HG03439 (cell line): Measurements from ENCODE around the gene PPFIBP1.
"Not testable (repeated sequence)": the region's sequence is repeated elsewhere in the genome, so short reads cannot be mapped to it uniquely, and the experiment has no call there.

ENCODE experiments used
- ATAC-seq: cut with Tn5 transposase; IDR thresholded peaks from one replicate; pipeline ENCODE4 v1.9.1; 2021; ENCODE audit warnings: mild to moderate bottlenecking, moderate library complexity; ENCODE audit not compliant: unreplicated experiment

Gene PPFIBP1

DNA sequence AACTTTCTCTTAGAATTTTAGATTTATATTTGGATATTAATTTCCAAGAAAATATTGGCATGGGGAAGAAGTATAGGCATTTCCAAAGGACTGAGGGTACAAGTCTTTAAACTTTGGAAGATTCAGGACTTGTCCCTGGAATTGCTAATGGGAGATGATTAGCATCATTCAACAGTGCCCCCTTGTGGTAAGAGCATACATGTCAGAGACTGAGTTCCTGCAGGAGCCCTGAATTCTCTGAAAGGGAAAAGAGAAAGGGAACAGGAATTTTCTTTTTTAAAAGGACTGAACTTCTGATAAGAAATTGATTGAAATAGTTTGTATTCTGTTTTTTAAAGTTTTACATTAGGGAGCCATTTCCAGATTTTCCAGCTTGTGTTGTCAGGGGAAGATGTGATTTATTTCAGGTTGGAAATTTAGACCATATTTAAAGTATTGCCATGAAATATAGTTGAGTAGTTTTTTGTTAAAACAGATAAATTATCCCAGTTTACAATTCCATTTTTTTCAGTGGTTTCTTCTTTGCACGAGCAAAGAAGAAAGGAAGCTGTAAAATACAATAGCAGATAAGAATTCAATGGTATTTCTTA lies 128.3 kb downstream of the PPFIBP1 start:
- no peak for ATAC-seq

DNA sequence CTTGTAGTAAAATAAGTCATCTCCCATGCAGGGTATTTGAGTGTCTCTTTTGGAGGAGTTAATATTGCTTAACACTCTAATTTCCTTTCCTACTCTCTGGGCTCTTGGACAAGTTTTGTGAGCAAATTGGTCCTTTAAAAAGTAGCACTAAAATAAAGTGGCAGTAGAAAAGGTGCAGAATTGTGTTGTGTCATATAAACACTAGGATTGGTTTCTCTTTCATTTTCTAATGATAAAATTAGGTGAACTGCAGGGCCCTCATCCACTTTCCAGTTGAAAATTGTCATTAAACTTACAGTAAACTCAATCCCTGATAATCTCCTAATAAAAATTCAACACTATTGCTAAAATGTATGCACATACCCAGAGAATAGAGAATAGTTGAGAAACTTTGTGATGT lies 129.7 kb downstream of the PPFIBP1 start:
- no peak for ATAC-seq

DNA sequence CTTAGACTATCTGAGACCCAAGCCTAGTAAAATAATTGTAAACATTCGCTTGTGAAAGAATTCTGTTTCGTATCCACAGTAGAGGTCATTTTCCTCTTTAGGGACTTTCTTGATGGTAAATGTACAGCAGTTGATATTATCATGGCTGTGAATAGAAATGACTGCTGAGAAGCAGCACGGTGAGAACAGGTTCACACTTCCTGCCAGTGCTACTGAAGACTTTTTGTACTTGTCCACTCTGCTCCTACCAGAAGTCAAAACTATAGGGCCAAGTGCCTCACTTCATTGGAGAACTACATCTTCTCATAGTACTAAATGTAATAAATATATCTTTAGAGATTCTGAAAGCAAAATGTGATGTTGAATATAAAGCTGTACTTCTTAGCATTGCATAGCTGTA lies 131.5 kb downstream of the PPFIBP1 start:
- ATAC-seq = not testable (repeated sequence)

DNA sequence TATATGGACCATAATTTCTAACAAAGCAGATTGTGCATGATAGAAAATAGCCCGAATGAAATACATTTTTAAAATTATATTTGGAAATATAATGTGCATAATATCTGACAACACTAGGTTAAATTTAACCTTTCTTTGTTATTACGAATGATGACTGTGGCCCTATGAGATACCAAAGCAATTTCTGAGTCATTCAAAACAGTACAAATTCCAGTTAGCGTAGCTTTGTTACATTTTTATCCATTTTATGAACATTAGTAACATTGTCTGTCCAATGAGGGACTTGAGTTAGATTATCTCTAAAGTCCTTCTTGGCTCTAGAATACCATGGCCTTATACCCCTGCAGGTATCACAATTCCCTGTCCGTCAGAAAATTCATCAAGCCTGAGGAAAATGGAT lies 133.3 kb downstream of the PPFIBP1 start:
- no peak for ATAC-seq

DNA sequence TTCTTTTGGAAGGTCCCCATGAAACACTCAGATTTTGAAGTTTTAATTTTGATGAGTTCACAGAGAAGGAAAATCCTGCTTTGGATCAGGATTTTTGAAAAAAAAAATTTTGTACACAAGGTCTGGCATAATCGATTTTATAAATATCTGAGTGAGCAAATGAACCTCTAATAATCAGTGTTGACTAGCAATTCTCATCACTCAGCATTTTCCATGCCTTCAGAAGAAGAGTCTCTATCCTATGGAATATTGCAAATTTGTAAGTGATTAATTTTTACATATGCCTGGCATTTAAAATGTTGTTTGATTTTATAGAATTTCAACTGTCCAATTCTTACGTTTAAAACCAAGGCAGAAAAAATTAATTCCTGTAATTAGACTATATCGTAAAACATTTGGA lies 141.7 kb downstream of the PPFIBP1 start:
- ATAC-seq = no peak

DNA sequence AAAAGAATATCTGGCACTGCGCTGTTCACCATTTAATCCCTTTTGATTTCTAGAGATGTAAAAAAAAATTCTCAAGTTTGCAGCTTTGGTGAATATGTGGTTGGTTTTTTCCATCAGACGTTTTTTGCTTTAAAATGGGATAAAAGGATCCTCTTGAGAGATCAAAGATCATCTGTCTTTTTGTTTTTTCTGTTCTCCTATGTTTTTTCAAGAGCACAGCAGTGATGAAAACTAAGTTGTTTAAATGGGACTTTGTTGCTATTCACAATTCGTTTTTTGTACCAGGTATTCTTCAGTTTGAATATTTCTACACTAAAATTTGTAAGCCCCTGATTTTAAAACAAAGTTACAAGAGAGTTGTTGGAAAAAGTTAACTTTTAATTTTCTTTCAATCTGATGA lies 142.5 kb downstream of the PPFIBP1 start:
- ATAC-seq = no peak

DNA sequence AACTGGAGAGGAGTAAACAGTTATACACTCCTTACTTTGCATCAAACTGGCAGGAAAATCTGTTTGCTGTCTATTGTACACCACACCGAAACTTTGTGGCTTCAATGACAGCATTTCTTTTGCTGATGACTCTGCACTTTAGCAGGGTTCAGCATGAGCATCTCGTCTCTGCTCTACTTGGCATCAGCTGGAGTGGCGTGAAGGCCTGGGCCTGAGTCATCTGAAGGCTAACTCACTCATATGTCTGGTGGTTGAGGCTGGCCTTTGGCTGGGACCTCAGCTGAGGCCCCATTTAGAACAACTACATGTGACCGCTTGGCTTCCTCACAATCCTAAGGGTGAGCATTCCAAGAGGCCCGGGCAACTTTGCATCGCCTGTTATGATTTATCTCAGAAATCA lies 143.5 kb downstream of the PPFIBP1 start:
- no peak for ATAC-seq

DNA sequence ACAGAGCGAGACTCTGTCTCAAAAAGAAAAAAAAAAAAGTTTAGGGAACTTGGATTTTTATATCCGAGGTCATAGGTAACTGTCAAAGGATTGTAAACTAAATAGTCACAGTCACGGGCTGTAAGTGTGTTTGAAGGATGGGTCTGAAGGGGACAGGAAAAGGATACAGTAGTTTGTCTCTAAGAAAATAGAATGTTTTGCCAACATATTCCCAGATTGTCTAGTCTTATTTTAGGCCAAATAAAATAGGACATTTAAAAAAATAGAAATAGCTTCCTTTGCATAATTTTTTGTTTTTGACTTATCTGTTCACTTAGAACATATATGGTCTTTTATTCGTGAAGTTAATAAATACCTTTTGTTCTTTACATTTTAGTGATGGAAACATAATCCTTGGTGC lies 148.0 kb downstream of the PPFIBP1 start:
- ATAC-seq = no peak

DNA sequence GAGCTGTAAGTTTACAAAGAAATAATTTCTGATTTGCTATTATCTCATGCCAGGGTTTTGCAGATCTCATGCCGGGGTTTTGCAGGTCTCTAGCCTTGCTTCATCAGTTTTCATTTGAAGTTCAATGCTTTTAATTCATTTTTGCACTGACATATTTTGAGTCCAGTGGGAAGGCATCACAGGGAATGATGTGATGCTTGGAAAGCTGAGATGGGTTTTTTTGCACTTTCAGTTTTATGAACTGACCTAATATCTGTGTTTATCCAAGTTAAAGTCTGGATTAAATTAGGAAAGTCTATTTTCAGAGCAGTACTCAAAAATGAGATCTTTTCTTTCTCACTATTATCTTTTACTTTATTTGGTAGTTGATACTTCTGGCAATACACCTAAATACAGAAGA lies 148.6 kb downstream of the PPFIBP1 start:
- no peak for ATAC-seq

DNA sequence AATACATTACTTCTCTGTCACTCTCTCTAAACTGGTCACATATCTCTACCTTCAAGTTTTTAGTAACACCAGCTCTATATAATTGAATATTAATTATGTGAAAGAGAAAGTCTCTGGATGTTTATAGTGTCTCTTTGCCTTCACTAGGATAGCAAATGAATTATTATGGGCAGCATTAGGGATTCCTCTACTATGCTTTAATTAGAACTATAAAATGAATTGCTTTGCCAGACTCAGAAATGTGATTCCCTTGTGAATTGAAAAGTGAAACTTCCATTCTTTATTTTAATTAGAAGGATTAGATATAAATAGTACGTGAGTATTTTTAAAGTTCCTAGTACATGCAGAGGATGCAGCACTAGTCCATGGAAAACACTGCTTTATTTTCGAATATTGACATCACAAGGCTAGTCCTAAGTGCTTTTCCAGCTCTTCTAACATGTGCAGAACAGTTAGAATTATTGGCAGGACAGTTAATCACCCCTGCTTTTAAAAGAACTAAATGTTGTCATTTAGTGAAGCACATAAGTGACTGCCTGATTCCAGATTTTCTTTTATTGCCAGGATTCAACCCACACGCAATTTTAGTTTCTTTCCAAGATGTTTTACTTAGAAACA lies 149.2 kb downstream of the PPFIBP1 start:
- ATAC-seq = no peak

DNA sequence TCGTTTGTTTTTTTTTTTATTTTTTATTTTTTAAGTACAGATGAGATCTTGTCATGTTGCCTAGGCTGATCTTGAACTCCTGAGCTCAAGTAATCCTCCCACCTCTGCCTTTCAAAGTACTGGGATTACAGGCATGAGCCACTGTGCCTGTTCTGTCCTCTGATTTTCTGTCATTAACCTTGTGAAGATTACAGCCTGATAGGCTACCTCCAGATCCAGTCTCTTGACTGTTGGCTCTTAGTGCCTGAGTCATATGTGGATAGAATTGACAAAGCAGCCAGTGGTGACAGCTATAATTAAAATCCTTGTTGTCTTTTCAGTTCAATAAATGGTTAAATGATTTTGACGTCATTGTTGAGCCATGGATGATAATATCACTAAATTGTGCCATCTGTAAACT lies 151.0 kb downstream of the PPFIBP1 start:
- no peak for ATAC-seq

DNA sequence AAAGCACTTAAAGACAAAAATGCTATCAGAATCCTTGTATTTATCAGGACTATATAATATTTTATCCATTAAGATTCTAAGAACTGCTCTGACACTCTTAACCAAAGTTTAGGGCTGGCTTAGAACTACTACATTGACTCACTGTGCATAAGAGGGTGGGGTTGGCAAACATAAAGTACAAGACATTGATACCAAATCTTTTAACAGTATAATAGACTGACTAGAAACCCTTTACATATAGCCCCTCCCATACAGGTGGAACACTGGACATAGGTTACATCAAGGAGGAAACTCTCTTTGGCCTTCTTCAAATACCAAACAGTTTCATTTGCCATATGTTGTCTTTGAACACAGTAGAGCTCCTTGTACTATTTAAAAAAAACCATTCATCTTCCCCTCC lies 156.6 kb downstream of the PPFIBP1 start:
- no peak for ATAC-seq

DNA sequence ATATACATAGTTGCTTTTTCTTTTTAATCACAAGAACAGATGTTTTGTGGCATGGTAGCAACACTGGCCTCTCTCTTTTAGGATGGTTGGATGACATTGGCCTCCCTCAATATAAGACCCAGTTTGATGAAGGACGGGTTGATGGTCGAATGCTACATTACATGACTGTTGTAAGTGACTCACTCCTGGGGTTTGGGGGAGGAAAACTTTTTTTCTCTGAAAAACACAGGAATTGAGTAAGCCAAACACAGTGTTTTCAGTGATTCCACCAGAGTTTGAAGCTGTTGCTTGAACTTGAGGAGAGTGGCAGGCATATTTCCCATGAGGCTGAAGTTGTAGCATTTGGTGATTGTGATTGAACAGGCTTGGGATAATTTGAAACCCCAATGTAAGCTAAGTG lies 158.5 kb downstream of the PPFIBP1 start:
- no peak for ATAC-seq

DNA sequence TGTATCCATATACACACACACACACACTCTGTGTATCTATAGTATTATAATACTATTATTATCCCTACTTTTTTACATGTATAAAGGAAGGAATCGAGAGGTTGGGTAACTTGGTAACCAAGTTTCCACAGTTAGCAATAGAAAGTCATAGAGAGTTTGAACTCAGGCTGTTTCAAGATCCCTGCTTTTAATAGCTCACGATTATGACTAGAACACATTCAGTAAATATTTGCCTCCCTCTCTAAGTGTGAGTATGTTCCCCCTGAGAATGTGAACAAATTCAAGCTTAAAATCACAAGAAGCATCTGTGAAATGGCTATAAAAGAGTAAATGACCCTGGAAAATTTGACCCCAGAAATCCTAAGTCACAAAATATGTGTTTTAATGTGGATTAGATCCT lies 161.3 kb downstream of the PPFIBP1 start:
- ATAC-seq = no peak

DNA sequence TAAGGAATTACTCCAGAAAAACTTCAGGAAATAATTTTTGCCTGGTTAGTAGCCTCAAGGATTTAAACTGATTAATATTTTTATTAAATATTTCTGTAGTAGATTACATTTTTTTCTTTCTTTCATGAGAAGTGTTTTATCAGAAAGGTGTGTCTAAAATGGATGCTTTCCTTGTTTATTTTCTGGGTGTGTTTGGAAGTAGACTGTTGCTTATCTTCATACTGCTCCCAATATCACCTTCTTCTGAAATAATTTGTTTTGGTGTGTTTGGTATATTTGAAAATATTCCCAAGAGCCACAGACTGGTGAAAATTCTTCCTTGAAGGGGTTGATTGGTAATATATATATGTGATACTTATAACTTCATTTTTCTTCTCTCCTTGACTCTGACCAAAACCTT lies 162.1 kb downstream of the PPFIBP1 start:
- no peak for ATAC-seq

DNA sequence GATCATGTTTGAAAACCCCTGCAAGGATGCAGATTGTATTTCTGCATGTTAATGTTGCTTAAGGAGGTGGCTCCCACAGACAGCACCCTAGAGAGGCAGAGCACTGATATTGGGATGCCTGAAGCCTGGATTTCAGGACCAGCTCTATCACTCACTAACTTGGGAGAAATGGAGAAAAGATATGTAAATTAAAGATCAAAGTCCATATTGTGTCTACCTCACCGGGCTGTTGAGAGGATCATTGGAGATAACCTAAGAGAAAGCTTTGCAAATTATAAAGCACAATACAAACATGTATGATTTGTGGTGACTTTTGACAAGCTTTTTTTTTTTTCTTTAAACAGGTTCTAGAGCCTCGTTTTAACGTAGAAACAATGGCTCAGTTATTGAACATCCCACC lies 164.7 kb downstream of the PPFIBP1 start:
- ATAC-seq = no peak

DNA sequence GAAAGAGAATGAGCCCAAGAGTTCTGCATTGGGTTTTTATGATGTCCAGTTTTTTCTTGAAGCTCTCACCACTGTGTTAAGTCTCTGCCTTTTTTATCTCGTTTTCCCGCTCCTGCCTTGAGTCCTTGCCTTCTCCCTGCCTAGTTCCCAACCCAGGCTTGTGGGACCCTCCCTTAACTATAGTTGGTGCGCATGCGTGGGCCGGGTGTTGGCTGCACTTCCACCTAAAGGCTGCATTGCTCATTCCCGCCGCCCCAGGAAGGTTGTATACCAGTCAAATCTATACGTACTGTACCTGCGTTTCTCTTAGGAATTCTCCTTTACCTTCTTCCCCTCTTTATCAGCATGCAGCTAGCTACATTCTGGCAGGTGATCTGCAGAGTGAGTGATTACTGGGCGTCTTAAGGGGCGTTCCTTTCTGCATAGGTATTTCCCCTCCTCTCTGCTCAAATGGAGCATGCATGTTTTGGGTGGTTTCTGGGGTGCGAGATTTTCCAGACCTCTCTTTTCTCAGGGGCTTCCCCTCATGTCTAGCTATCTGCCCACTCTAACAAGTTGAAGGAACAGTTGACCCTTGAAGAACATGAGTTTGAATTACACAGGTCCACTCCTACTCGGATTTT lies 165.7 kb downstream of the PPFIBP1 start:
- ATAC-seq = no peak

DNA sequence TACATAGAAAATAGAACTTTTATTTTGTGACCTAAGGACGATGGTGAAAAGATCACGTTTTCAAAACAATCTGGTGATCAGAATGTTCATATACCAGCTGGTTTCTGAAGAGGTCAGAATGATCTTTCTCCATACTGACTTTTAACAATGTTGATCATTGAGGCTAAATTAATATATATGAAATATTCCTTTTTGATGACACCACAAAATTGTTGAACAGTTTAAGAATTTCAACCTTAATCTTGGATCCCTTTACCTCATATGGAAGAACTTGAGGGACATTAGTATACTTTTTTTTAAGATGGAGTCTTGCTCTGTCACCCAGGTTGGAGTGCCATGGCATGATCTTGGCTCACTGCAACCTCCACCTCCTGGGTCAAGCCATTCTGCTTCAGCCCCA lies 169.4 kb downstream of the PPFIBP1 start:
- ATAC-seq = no peak

DNA sequence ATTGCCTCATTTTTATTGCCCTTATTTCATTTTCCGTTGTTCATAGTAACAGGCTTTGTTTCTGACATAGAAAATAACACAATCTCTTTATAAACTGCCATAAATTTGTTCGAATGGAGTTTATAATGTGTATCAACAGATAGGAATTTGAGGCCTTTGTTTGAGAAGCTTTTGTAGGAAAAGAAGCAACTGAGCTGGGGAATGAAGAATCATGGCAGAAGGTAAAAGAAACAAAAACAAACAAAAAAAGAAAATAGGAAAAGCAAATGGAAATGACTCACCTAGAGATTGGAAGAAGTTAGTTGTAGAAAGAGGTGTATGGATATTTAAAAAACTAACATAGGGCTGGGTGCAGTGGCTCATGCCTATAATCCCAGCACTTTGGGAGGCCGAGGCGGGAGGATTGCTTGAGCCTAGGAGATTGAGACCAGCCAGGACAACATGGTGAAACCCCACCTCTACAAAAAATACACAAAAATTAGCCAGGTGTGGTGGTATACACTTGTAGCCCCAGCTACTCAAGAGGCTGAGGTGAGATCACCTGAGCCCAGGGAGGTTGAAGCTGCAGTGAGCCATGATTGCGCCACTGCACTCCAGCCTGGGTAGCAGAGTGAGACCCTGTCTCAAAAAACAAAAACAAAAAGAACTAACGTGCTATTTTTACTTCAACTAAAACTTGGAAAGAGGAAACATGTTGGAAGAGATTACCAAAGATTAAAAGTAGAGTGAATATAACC lies 171.7 kb downstream of the PPFIBP1 start:
- ATAC-seq = no peak

DNA sequence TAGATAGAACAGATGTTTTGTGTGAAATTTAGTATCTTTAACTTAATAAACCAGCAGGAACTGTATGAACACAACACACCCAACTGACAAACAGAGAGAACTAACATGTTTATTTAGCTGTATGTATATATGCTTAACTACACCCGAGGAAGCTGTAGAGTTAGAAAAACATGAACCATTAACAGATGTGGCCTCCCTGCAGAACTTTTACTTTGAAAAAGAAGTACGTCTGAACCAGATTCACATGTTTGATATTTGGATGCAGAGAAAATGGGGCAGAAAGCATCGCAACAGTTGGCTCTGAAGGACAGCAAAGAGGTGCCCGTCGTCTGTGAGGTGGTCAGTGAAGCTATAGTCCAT lies 172.3 kb downstream of the PPFIBP1 start, which contains the start of gene REP15:
Gene REP15, plus strand, starts transcription at position 155 of the 360 bp plus-strand sequence. Its CDS starts 116 bp downstream, at position 271.
- ATAC-seq = no peak

DNA sequence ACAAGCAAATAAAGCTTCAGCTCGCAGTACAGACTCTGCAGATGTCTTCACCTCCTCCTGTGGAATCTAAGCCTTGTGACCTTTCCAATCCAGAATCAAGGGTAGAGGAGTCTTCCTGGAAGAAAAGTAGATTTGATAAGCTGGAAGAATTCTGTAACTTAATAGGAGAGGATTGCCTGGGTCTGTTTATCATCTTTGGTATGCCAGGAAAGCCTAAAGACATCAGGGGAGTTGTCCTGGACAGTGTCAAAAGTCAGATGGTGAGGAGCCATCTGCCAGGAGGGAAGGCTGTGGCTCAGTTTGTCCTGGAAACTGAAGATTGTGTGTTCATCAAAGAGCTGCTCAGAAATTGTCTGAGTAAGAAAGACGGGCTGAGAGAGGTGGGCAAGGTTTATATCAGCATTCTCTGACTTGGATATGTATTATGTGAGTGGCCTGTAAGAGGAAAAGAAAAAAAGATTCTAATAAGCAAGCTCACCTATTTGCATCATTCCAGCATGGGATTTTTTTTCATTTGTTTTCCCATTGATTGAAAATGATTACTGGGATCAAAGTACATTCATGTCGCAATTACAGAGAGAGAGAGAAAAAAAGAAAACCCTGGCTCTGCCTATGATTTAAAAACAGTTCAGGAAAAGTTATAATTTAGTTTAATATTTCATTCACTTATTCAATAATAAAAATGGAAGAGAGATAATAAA lies 173.0 kb downstream of the PPFIBP1 start:
- ATAC-seq = no peak
